IMR-90 (cell line): Measurements from ENCODE around the gene BRD4. TPM values are rescaled to one million over a fixed set of nuclear protein-coding genes. Genes with fewer than 3 reads are reported as not detected.

Source experiments
- ATAC-seq: fragments of 200-7000 bp; cut with Tn5 transposase; 2 replicates; pipeline ENCODE4 v1.9.1; 2020; ENCODE audit warnings: low read depth, mild to moderate bottlenecking, moderate library complexity
- BruUV-seq: library from RNA; stranded (reverse); fragments of 400-500 nt; replicated peaks from 2 replicates; lab custom pipeline; 2021; lab: Mats Ljungman, UMichigan
- CTCF ChIA-PET: fragments of 300-600 bp; formaldehyde crosslinking; extraction: SDS; loops from one replicate; lab custom pipeline; 2021; ENCODE audit warnings: antibody characterized with exemption; lab: Yijun Ruan, JAX
- POLR2A ChIA-PET: fragments of 300-600 bp; sonication (Branson Sonifier 250); formaldehyde crosslinking; loops from one replicate; lab custom pipeline; 2022; ENCODE audit warnings: antibody characterized with exemption; ENCODE audit not compliant: unreplicated experiment; lab: Charles Lee
- DNase-seq: peaks from one replicate; pipeline ENCODE4 v3.0.0; 2013
- H2AFZ ChIP-seq: replicated peaks from 2 replicates; pipeline ENCODE3; 2013; ENCODE audit warnings: low read length, mild to moderate bottlenecking; ENCODE audit not compliant: poor library complexity
- H2AK5ac ChIP-seq: 2 replicates; pipeline ENCODE4 v1.6.1; 2013; ENCODE audit warnings: low read depth, low read length, inconsistent platforms
- H2AK9ac ChIP-seq: replicated peaks from 2 replicates; pipeline ENCODE3; 2013; ENCODE audit warnings: mild to moderate bottlenecking, low read depth, low read length, moderate library complexity; ENCODE audit not compliant: poor library complexity
- H2BK120ac ChIP-seq: 2 replicates; pipeline ENCODE4 v1.6.1; 2013; ENCODE audit warnings: low read depth, low read length, inconsistent platforms
- H2BK15ac ChIP-seq: 3 replicates; pipeline ENCODE4 v1.6.1; 2013; ENCODE audit warnings: low read depth, low read length, inconsistent platforms
- H2BK20ac ChIP-seq: 2 replicates; pipeline ENCODE4 v1.6.1; 2013; ENCODE audit warnings: low read depth, mild to moderate bottlenecking, inconsistent platforms, low read length, moderate library complexity
- H2BK5ac ChIP-seq: 2 replicates; pipeline ENCODE4 v1.6.1; 2013; ENCODE audit warnings: mild to moderate bottlenecking, low read depth, low read length, inconsistent platforms; ENCODE audit not compliant: poor library complexity, severe bottlenecking
- H3K14ac ChIP-seq: replicated peaks from 2 replicates; pipeline ENCODE4 v1.6.1; 2013; ENCODE audit warnings: low read depth, low read length, inconsistent platforms
- H3K18ac ChIP-seq: 2 replicates; pipeline ENCODE4 v1.6.1; 2013; ENCODE audit warnings: low read depth, low read length, control low read depth
- H3K23ac ChIP-seq: 2 replicates; pipeline ENCODE4 v1.6.1; 2013; ENCODE audit warnings: low read depth, low read length, inconsistent platforms
- H3K27ac ChIP-seq: 2 replicates; pipeline ENCODE4 v1.5.1; 2013; ENCODE audit warnings: mild to moderate bottlenecking, control low read depth, low read length; ENCODE audit not compliant: insufficient read depth
- H3K27me3 ChIP-seq: 2 replicates; pipeline ENCODE4 v1.6.1; 2013; ENCODE audit warnings: low read length; ENCODE audit not compliant: control insufficient read depth, insufficient read depth
- H3K36me3 ChIP-seq: 2 replicates; pipeline ENCODE4 v1.6.1; 2013; ENCODE audit warnings: low read length, mixed read lengths; ENCODE audit not compliant: control insufficient read depth, insufficient read depth
- H3K4ac ChIP-seq: 2 replicates; pipeline ENCODE4 v1.6.1; 2013; ENCODE audit warnings: low read depth, low read length, inconsistent platforms
- H3K4me1 ChIP-seq: 2 replicates; pipeline ENCODE4 v1.6.1; 2013; ENCODE audit warnings: low read length, mixed read lengths; ENCODE audit not compliant: control insufficient read depth, insufficient read depth
- H3K4me2 ChIP-seq: 2 replicates; pipeline ENCODE4 v1.6.1; 2013; ENCODE audit warnings: low read depth, mild to moderate bottlenecking, control low read depth, low read length, moderate library complexity
- H3K4me3 ChIP-seq: 2 replicates; pipeline ENCODE4 v1.5.1; 2013; ENCODE audit warnings: low read depth, mild to moderate bottlenecking, control low read depth, low read length, moderate library complexity; ENCODE audit not compliant: insufficient read depth
- H3K56ac ChIP-seq: 2 replicates; pipeline ENCODE4 v1.6.1; 2013; ENCODE audit warnings: low read length, inconsistent platforms; ENCODE audit not compliant: insufficient read depth; ENCODE audit errors: extremely low read depth
- H3K79me1 ChIP-seq, 2 experiments: 2 replicates each; pipeline ENCODE4 v1.6.1; 2013; ENCODE audit warnings: low read length in 2 of 2, inconsistent platforms in 1 of 2, low read depth in 1 of 2
- H3K9ac ChIP-seq: 2 replicates; pipeline ENCODE4 v1.6.1; 2013; ENCODE audit warnings: low read depth, low read length, control low read depth
- H3K9me1 ChIP-seq: 2 replicates; pipeline ENCODE4 v1.6.1; 2013; ENCODE audit warnings: low read length, inconsistent platforms; ENCODE audit not compliant: insufficient read depth
- H3K9me3 ChIP-seq: 2 replicates; pipeline ENCODE4 v1.6.1; 2013; ENCODE audit warnings: low read length; ENCODE audit not compliant: control insufficient read depth, insufficient read depth
- H4K20me1 ChIP-seq: 2 replicates; pipeline ENCODE4 v1.6.1; 2013; ENCODE audit warnings: low read length, inconsistent platforms; ENCODE audit not compliant: insufficient read depth
- H4K5ac ChIP-seq: 2 replicates; pipeline ENCODE4 v1.6.1; 2013; ENCODE audit warnings: mild to moderate bottlenecking, low read depth, low read length, control low read depth
- H4K8ac ChIP-seq, 2 experiments: 2 replicates each; pipeline ENCODE4 v1.6.1; 2013; ENCODE audit warnings: low read depth in 2 of 2, low read length in 2 of 2, control low read depth in 1 of 2, inconsistent platforms in 1 of 2
- H4K91ac ChIP-seq: 2 replicates; pipeline ENCODE4 v1.6.1; 2013; ENCODE audit warnings: low read depth, low read length, inconsistent platforms; ENCODE audit not compliant: insufficient read depth
- BHLHE40 ChIP-seq: fragments of 150-350 bp; IDR thresholded peaks from 2 replicates; pipeline ENCODE4 v1.6.1; 2016; ENCODE audit warnings: mild to moderate bottlenecking, low read depth, low read length
- CEBPB ChIP-seq: IDR thresholded peaks from 2 replicates; pipeline ENCODE4 v1.6.1; 2012; ENCODE audit warnings: low read depth, low read length, improper control_type of control experiment
- CHD1 ChIP-seq: IDR thresholded peaks from 2 replicates; pipeline ENCODE4 v1.6.1; 2012; ENCODE audit warnings: low read depth, low read length, improper control_type of control experiment
- FOS ChIP-seq: fragments of 150-350 bp; IDR thresholded peaks from 2 replicates; pipeline ENCODE4 v1.6.1; 2016; ENCODE audit warnings: low read depth, low read length
- MAFK ChIP-seq: IDR thresholded peaks from 2 replicates; pipeline ENCODE4 v1.6.1; 2012; ENCODE audit warnings: low read depth, low read length, improper control_type of control experiment
- MAZ ChIP-seq: IDR thresholded peaks from 2 replicates; pipeline ENCODE4 v1.6.1; 2012; ENCODE audit warnings: low read depth, mild to moderate bottlenecking, low read length, improper control_type of control experiment, moderate library complexity, borderline replicate concordance
- MXI1 ChIP-seq: IDR thresholded peaks from 2 replicates; pipeline ENCODE4 v1.6.1; 2012; ENCODE audit warnings: low read depth, mild to moderate bottlenecking, low read length, moderate library complexity, borderline replicate concordance
- NFE2L2 ChIP-seq: fragments of 150-350 bp; IDR thresholded peaks from 2 replicates; pipeline ENCODE4 v1.6.1; 2016; ENCODE audit warnings: low read depth, mild to moderate bottlenecking, low read length
- POLR2A ChIP-seq: IDR thresholded peaks from 2 replicates; pipeline ENCODE4 v1.6.1; 2012; ENCODE audit warnings: mild to moderate bottlenecking, low read depth, low read length
- RAD21 ChIP-seq: IDR thresholded peaks from 2 replicates; pipeline ENCODE4 v1.6.1; 2012; ENCODE audit warnings: low read length, improper control_type of control experiment
- RCOR1 ChIP-seq: IDR thresholded peaks from 2 replicates; pipeline ENCODE4 v1.6.1; 2012; ENCODE audit warnings: mild to moderate bottlenecking, low read length, improper control_type of control experiment; ENCODE audit not compliant: insufficient replicate concordance
- RFX5 ChIP-seq: IDR thresholded peaks from 2 replicates; pipeline ENCODE4 v1.8.0; 2012; ENCODE audit warnings: low read depth, mild to moderate bottlenecking, low read length, moderate library complexity
- SMC3 ChIP-seq: fragments of 150-350 bp; IDR thresholded peaks from 2 replicates; pipeline ENCODE4 v1.6.1; 2016; ENCODE audit warnings: low read depth, mild to moderate bottlenecking, antibody characterized with exemption, low read length, moderate library complexity
- USF2 ChIP-seq: fragments of 150-350 bp; IDR thresholded peaks from 2 replicates; pipeline ENCODE4 v1.6.1; 2017; ENCODE audit warnings: mild to moderate bottlenecking, antibody characterized with exemption, low read length, low read depth
- WGBS, 2 experiments: methylation state at CpG; one replicate each; pipeline versions ENCODE4 v1.1.5 to v1.1.7; 2013; ENCODE audit warnings: missing lambda C conversion rate in 2 of 2; ENCODE audit not compliant: insufficient read length in 1 of 2; ENCODE audit errors: extremely low coverage in 2 of 2; 5-methylcytosine and 5-hydroxymethylcytosine counted together
- dilution Hi-C: fragments of 300-500 bp; cut with HindIII; formaldehyde crosslinking; loops from one replicate; pipeline ENCODE4 v1.14.3; 2018; ENCODE audit warnings: low sequenced_read_pairs; ENCODE audit not compliant: unreplicated experiment
- in situ Hi-C: fragments of 300-500 bp; cut with MboI; formaldehyde crosslinking; loops from 3 replicates; pipeline ENCODE4 v1.14.3; 2019; ENCODE audit warnings: low sequenced_read_pairs, inconsistent platforms, mixed read lengths
- intact Hi-C: fragments of 100-400 bp; cut with micrococcal nuclease; formaldehyde crosslinking; loops from 2 replicates; pipeline ENCODE4 v1.10.0; 2022
- polyA plus RNA-seq, 3 experiments: library from polyadenylated mRNA; depleted of rRNA; stranded (reverse); fragments of >200 nt; gene quantifications; 2 replicates each; pipeline ENCODE4 v1.2.3, GENCODE V29; 2012; ENCODE audit warnings: low replicate concordance in 1 of 3
- total RNA-seq: library from RNA; depleted of rRNA; stranded (reverse); fragments of >200 nt; gene quantifications from 2 replicates; pipeline ENCODE4 v1.2.3, GENCODE V29; 2012
- TF ChIP-seq, protein P1 (sequence below): conservative IDR thresholded peaks from 2 replicates; pipeline ENCODE4 v1.5.1; 2012; ENCODE audit warnings: mild to moderate bottlenecking, low read depth, low read length, improper control_type of control experiment
- TF ChIP-seq, protein P2 (sequence below): fragments of 150-350 bp; IDR thresholded peaks from 2 replicates; pipeline ENCODE4 v1.6.1; 2016; ENCODE audit warnings: low read depth, mild to moderate bottlenecking, low read length, moderate library complexity, borderline replicate concordance

The BRD4 gene
- total and polyA plus RNA-seq, 2 of the 4 experiments (the other 2 are of a cell fraction), result 7.0 to 21.1 TPM

- Histone ChIP-seq H3K23ac (no peak overlapping the region), H3K9me3 (no peaks in the 10 kb centered on the region), H3K27ac (no peak overlapping the region), H3K27me3 (no peaks in the 10 kb centered on the region), H3K36me3 (peaks cover 43% of the 10 kb centered on the region), H3K4me1 (peaks cover 3% of the 10 kb centered on the region; the same call in 1 of the 2 replicates), H3K56ac (no peak overlapping the region), H3K4ac (no peak overlapping the region), H3K9me1 (no peaks in the 10 kb centered on the region), H4K20me1 (peaks cover 17% of the 10 kb centered on the region), H3K9ac (no peak overlapping the region), H3K4me3 (no peak overlapping the region), H3K79me1 (peaks cover 0 to 21% of the 10 kb centered on the region in 2 experiments; a peak in 3 of 4 replicates), H4K5ac (no peak overlapping the region), H3K14ac (no peak overlapping the region), H3K18ac (no peak overlapping the region), H2AK5ac (no peak overlapping the region), H2BK15ac (no peak overlapping the region), H2BK20ac (no peak overlapping the region), H2AFZ (no peak overlapping the region), H3K4me2 (no peak overlapping the region), H4K8ac (no peak overlapping the region), H4K91ac (no peak overlapping the region), H2BK5ac (no peak overlapping the region), H2BK120ac (no peak overlapping the region), H2AK9ac (no peak overlapping the region)
- in situ Hi-C loops, result no loop called here
- DNase-seq (no peak), ATAC-seq (no peak)
- ChIA-PET CTCF (no interaction called here), POLR2A (no interaction called here)
- no TSS peak for BruUV-seq
- 91% methylated on average over 25 of the region's 27 CpGs; no CpG with 5 or more reads in 1 of the 2 experiments for WGBS, 2 experiments
- dilution Hi-C loops, result no loop called here
- intact Hi-C loops, result no loop called here
- TF ChIP-seq NFE2L2, result no peak
- no peak for TF ChIP-seq CHD1
- no peak for TF ChIP-seq FOS
- TF ChIP-seq, protein P1, sequence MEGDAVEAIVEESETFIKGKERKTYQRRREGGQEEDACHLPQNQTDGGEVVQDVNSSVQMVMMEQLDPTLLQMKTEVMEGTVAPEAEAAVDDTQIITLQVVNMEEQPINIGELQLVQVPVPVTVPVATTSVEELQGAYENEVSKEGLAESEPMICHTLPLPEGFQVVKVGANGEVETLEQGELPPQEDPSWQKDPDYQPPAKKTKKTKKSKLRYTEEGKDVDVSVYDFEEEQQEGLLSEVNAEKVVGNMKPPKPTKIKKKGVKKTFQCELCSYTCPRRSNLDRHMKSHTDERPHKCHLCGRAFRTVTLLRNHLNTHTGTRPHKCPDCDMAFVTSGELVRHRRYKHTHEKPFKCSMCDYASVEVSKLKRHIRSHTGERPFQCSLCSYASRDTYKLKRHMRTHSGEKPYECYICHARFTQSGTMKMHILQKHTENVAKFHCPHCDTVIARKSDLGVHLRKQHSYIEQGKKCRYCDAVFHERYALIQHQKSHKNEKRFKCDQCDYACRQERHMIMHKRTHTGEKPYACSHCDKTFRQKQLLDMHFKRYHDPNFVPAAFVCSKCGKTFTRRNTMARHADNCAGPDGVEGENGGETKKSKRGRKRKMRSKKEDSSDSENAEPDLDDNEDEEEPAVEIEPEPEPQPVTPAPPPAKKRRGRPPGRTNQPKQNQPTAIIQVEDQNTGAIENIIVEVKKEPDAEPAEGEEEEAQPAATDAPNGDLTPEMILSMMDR, result no peak
- TF ChIP-seq, protein P2, sequence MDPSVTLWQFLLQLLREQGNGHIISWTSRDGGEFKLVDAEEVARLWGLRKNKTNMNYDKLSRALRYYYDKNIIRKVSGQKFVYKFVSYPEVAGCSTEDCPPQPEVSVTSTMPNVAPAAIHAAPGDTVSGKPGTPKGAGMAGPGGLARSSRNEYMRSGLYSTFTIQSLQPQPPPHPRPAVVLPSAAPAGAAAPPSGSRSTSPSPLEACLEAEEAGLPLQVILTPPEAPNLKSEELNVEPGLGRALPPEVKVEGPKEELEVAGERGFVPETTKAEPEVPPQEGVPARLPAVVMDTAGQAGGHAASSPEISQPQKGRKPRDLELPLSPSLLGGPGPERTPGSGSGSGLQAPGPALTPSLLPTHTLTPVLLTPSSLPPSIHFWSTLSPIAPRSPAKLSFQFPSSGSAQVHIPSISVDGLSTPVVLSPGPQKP, result no peak
- TF ChIP-seq SMC3, result no peak
- no peak for TF ChIP-seq MXI1
- TF ChIP-seq RCOR1, result no peak
- no peak for TF ChIP-seq POLR2A
- TF ChIP-seq MAFK, result no peak
- no peak for TF ChIP-seq USF2
- TF ChIP-seq BHLHE40, result no peak
- no peak for TF ChIP-seq RAD21
- no peak for TF ChIP-seq RFX5
- no peak for TF ChIP-seq MAZ
- TF ChIP-seq CEBPB, result no peak
These were observed 22.4 kb upstream of the BRD4 start for GRCh38 chr19:15354566-15355296.
